ENCODE measurements around the gene AFF3. TPM values are rescaled to one million over a fixed set of nuclear protein-coding genes. Genes with fewer than 3 reads are reported as not detected.
A peak's percentile ranks its signal among the peaks of the same experiment; 100 is the strongest.

Gene AFF3
- total and polyA plus RNA-seq, 2 donors (not counting 3 experiments of a cell fraction or from before 2014, with no cell fraction given): 0.06 to 0.07 TPM

- H3K27ac ChIP-seq (ENCODE audit: insufficient read depth, low read depth, low read length): no peak overlapping the region
- CTCF ChIA-PET: interaction anchor here (0.7 to 0.9 kb wide), 2 partner anchors 15 to 161 kb away, joined by 3 read pairs; no protein-coding TSS in a partner anchor
- BruUV-seq (replicated peaks): no TSS peak
These were observed 162.2 kb downstream of the AFF3 start for GRCh38 chr2:99980176-99980575.

GRCh38 chr2:99977966-99978365, 164.4 kb downstream of the AFF3 start:
- no peak overlapping the region for H3K4me3 ChIP-seq (replicated peaks in 1 of 3; ENCODE audit: insufficient read depth in 1 of 3, low read depth in 1 of 3, low read length in 3 of 3)
- no peaks in the 10 kb centered on the region for H4K20me1 ChIP-seq (replicated peaks; ENCODE audit: control insufficient read depth, extremely low read depth, insufficient read depth, low read length)
- TF ChIP-seq POLR2A (IDR thresholded peaks at IDR 0.05; ENCODE audit: low read depth, low read length): no peak
- TF ChIP-seq MAX (IDR thresholded peaks at IDR 0.05; ENCODE audit: insufficient read depth, insufficient read length): no peak
- no peak for TF ChIP-seq CTCF (IDR thresholded peaks at IDR 0.05; ENCODE audit: extremely low read depth in 1 of 2, insufficient read depth in 1 of 2, low read depth in 1 of 2, low read length in 2 of 2)
- TF ChIP-seq POLR2AphosphoS5 (IDR thresholded peaks at IDR 0.05; ENCODE audit: insufficient read depth, low read depth, low read length): no peak
- no peak for TF ChIP-seq FOS (IDR thresholded peaks at IDR 0.05; ENCODE audit: borderline replicate concordance, insufficient read depth, low read length)
- TF ChIP-seq GATA2 (IDR thresholded peaks at IDR 0.05; ENCODE audit: insufficient read depth, insufficient read length, low read depth, low read length): no peak
- H3K4me1 ChIP-seq (ENCODE audit: control insufficient read depth, extremely low read depth, insufficient read depth, low read length): peaks cover 13% of the 10 kb centered on the region
- intact Hi-C loops (cut with micrococcal nuclease): no loop called here
- H3K9me3 ChIP-seq (replicated peaks; ENCODE audit: control insufficient read depth, insufficient read depth, low read length): no peaks in the 10 kb centered on the region
- FAIRE-seq (no peak), DNase-seq (ENCODE audit: low read depth, low spot score) (no peak)
- CTCF ChIA-PET: interaction anchor here (1.8 kb wide), 1 partner anchor 159 kb away, joined by 8 read pairs; no protein-coding TSS in a partner anchor
- no peak overlapping the region for H3K4me2 ChIP-seq (ENCODE audit: insufficient read depth, low read length)
- BruUV-seq (replicated peaks): no TSS peak
- dilution Hi-C loops (cut with MboI; ENCODE audit: extremely low pct_ligation_motif_present, low sequenced_read_pairs): no loop called here
- H3K27ac ChIP-seq (ENCODE audit: insufficient read depth, low read depth, low read length): no peak overlapping the region
- H3K27me3 ChIP-seq (ENCODE audit: control insufficient read depth in 2 of 2, insufficient read depth in 2 of 2, low read length in 2 of 2): no peaks in the 10 kb centered on the region
- POLR2A ChIA-PET: no interaction called here
- no peak overlapping the region for H2AFZ ChIP-seq (ENCODE audit: low read depth, low read length)
- no peaks in the 10 kb centered on the region for H3K79me2 ChIP-seq (ENCODE audit: control insufficient read depth, insufficient read depth, low read length)
- no peaks in the 10 kb centered on the region for H3K9me1 ChIP-seq (replicated peaks; ENCODE audit: control insufficient read depth, extremely low read depth, insufficient read depth, low read length)
- H3K9ac ChIP-seq (replicated peaks; ENCODE audit: extremely low read depth, insufficient read depth, low read length): no peak overlapping the region
- no peaks in the 10 kb centered on the region for H3K36me3 ChIP-seq (ENCODE audit: control insufficient read depth in 2 of 2, extremely low read depth in 1 of 2, insufficient read depth in 2 of 2, low read length in 2 of 2)

More at GRCh38 chr2:99980176-99980575, 162.2 kb downstream of the AFF3 start:
- Histone ChIP-seq H3K4me2 (ENCODE audit: insufficient read depth, low read length) (no peak overlapping the region), H2AFZ (ENCODE audit: low read depth, low read length) (peak overlapping the region; percentile 31), H3K4me3 (replicated peaks in 1 of 3; ENCODE audit: insufficient read depth in 1 of 3, low read depth in 1 of 3, low read length in 3 of 3) (no peak overlapping the region), H4K20me1 (replicated peaks; ENCODE audit: control insufficient read depth, extremely low read depth, insufficient read depth, low read length) (no peaks in the 10 kb centered on the region), H3K36me3 (ENCODE audit: control insufficient read depth in 2 of 2, extremely low read depth in 1 of 2, insufficient read depth in 2 of 2, low read length in 2 of 2) (no peaks in the 10 kb centered on the region), H3K9me3 (replicated peaks; ENCODE audit: control insufficient read depth, insufficient read depth, low read length) (no peaks in the 10 kb centered on the region), H3K27me3 (ENCODE audit: control insufficient read depth in 2 of 2, insufficient read depth in 2 of 2, low read length in 2 of 2) (no peaks in the 10 kb centered on the region), H3K9ac (replicated peaks; ENCODE audit: extremely low read depth, insufficient read depth, low read length) (no peak overlapping the region), H3K79me2 (ENCODE audit: control insufficient read depth, insufficient read depth, low read length) (no peaks in the 10 kb centered on the region), H3K9me1 (replicated peaks; ENCODE audit: control insufficient read depth, extremely low read depth, insufficient read depth, low read length) (no peaks in the 10 kb centered on the region), H3K4me1 (ENCODE audit: control insufficient read depth, extremely low read depth, insufficient read depth, low read length) (peaks cover 7% of the 10 kb centered on the region)
- dilution Hi-C loops (cut with MboI; ENCODE audit: extremely low pct_ligation_motif_present, low sequenced_read_pairs) (no loop called here), intact Hi-C loops (cut with micrococcal nuclease) (no loop called here)
- POLR2A ChIA-PET: no interaction called here
- DNase-seq (ENCODE audit: low read depth, low spot score): no peak
- TF ChIP-seq FOS (IDR thresholded peaks at IDR 0.05; ENCODE audit: borderline replicate concordance, insufficient read depth, low read length) (no peak), GATA2 (IDR thresholded peaks at IDR 0.05; ENCODE audit: insufficient read depth, insufficient read length, low read depth, low read length) (no peak), POLR2AphosphoS5 (IDR thresholded peaks at IDR 0.05; ENCODE audit: insufficient read depth, low read depth, low read length) (no peak), JUN (IDR thresholded peaks at IDR 0.05; ENCODE audit: borderline replicate concordance, insufficient read depth, insufficient read length, low read depth) (no peak), MAX (IDR thresholded peaks at IDR 0.05; ENCODE audit: insufficient read depth, insufficient read length) (no peak), POLR2A (IDR thresholded peaks at IDR 0.05; ENCODE audit: low read depth, low read length) (no peak), MYC (IDR thresholded peaks at IDR 0.05; ENCODE audit: low read depth, low read length) (no peak), EZH2 (IDR thresholded peaks at IDR 0.05; ENCODE audit: borderline replicate concordance, low read depth, low read length, severe bottlenecking) (no peak)
- FAIRE-seq: no peak
